GM18499 (cell line): ENCODE results near the gene PFKM.
A peak's percentile ranks its signal among the peaks of the same experiment; 100 is the strongest.
"Not testable (repeated sequence)": the region's sequence is repeated elsewhere in the genome, so short reads cannot be mapped to it uniquely, and the experiment has no call there.

ENCODE experiments used
- ATAC-seq: cut with Tn5 transposase; IDR thresholded peaks from one replicate; pipeline ENCODE4 v1.9.1; 2021; ENCODE audit warnings: moderate number of reproducible peaks; ENCODE audit not compliant: insufficient read depth, unreplicated experiment

PFKM gene

DNA sequence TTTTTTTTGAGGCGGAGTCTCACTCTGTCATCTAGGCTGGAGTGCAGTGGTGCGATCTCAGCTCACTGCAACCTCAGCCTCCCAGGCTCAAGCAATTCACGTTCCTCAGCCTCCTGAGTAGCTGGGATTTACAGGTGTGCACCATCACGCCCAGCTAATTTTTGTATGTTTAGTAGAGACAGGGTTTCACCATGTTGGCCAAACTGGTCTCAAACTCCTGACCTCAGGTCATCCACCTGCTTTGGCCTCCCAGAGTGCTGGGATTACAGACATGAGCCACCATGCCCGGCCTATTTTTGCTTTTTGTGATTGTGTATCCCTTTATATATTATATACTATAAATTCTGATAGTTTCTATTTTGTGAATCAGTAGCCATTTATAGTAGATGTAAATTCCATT is 36.6 kb downstream of the PFKM start:
- ATAC-seq, result not testable (repeated sequence)

GRCh38 chr12:48156652-48157017 is 37.5 kb downstream of the PFKM start:
- no peak for ATAC-seq

GRCh38 chr12:48157018-48157888 is 38.1 kb downstream of the PFKM start, which contains the start of gene ASB8:
Gene ASB8 (minus strand): TSS chr12:48157515. CDS start chr12:48153496, 4,019 bp downstream.
- ATAC-seq, result peak; percentile 75

GRCh38 chr12:48157889-48158370 is 38.8 kb downstream of the PFKM start:
- ATAC-seq, result peak; percentile 5

GRCh38 chr12:48160046-48160445 is 40.9 kb downstream of the PFKM start:
- no peak for ATAC-seq

DNA sequence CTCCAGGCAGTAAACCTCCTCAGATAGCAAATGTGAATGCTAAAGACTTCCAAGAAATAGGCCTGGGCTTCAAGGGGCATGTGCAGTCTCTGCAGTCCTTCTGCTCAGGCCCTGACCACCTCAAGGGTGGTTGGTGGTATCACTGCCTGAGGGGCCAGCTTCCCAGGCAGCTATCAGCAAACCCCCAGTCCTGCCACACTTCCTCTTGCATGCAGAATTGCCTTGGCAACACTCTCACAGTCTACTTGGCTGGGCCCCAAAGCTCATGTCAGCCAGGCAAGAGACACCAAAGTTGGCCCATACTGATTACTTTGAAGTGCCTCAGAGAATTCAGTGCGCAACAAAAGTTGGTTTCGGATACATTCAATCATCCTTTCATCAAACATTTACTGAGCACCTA is 41.6 kb downstream of the PFKM start:
- no peak for ATAC-seq

GRCh38 chr12:48163150-48163747 is 44.1 kb downstream of the PFKM start:
- ATAC-seq, result no peak

GRCh38 chr12:48164451-48164850 is 45.3 kb downstream of the PFKM start:
- no peak for ATAC-seq

GRCh38 chr12:48165089-48165981 is 46.2 kb downstream of the PFKM start:
- ATAC-seq, result no peak

DNA sequence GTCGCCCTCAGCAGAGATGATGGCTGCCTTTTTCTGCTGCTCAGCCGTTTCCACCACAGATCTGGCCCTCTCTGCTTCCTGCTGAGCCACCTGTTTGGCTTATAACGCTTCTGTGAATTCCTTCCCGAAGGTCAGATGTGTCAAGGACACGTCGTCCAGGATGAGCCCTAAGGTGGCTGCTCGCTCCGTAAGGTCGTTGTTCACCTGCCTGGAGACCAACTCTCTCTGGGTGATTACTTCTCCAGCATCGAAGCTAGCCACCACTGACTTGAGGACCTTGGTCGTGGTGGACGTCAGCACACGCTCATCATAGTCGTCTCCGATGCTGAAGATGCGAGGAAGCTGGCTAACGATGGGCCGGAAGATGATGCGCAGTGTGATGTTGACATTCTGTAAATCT is 49.8 kb downstream of the PFKM start:
- no peak for ATAC-seq

DNA sequence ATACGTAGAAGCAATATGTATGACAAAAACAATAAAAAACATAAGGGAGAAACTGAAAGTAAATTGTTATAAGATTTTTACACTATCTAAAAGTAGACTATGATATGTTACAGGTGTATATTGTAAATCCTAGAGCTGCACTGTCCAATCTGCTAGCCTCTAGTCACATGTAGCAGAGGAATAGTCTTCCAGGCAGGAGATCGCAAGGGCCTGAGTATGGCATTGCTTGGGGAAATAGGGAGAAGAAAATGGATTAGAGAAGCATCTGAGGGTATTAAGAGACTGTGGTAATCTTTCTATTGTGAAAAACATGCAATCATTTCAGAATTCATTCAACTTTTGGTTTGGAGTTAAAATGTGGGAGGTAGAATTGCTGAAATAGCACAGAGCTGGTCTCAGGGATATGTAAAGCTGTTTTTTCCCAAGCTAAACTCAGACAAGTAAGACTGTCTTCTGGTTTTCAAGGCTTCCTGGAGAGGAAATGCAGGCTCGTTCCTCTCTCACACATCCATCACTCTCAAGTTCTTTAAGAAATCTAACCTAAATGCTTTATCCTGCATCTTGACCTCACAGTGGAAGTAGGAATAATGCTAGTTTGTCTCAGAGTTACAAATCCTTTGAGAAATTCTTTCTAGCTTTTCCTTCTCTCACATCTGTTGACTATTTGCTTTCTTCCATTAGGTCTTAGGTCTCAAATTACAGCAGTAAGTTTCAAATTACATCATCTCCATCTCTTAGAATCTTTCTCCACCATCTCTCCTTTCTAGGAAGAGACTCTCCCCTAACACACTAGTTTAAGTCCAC is 56.7 kb downstream of the PFKM start:
- ATAC-seq, result no peak

- ATAC-seq, result no peak
These were observed 57.2 kb downstream of the PFKM start for GRCh38 chr12:48176417-48176751.

- no peak for ATAC-seq
These were observed 58.8 kb downstream of the PFKM start for GRCh38 chr12:48177982-48178381.

- ATAC-seq, result no peak
These were observed 60.3 kb downstream of the PFKM start for GRCh38 chr12:48179466-48179865.

GRCh38 chr12:48180424-48180823 is 61.3 kb downstream of the PFKM start:
- no peak for ATAC-seq

DNA sequence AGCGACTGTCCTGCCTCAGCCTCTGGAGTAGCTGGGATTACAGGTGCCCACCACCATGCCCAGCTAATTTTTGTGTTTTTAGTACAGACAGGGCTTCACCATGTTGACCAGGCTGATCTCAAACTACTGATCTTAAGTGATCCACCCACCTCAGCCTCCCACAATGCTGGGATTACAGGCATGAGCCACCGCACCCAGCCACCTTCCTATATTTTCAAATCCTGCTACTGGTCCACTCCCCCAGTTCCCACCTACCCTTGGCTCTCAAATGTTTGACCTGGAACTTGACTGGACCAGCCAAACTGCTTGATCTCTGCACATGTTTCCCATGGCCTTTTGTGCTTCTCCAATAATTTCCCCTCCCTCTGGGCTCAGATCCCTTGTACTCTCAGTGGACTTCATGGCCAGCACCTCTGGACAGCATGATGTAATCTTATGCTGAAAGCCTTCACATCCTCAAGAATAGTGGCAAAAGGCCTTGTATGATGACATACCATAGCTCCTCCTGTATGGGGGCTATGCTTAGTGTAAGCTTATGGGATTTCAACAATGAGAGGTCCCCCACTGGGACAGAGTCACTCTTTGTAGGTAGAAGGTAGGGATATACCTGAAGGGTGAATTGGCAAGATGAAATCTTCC is 61.8 kb downstream of the PFKM start:
- ATAC-seq, result no peak

DNA sequence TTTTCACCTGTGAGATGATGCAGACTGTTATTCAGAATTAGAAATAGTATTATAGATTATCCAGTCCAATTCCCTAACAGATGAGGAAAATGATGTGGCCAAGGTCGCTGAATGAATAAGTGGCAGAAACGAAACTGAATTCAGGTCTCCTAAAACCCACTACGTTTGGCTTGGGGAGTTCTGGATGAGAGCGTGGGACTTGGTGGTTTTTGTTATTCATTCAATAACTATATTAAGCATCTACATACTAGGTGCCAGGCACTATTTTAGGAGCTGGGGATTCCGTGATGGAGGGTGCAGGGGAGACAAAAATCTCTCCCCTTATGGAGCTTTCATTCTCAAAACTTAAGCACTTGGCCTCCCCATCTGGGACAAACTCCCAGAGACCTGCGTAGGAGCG is 63.5 kb downstream of the PFKM start:
- no peak for ATAC-seq

DNA sequence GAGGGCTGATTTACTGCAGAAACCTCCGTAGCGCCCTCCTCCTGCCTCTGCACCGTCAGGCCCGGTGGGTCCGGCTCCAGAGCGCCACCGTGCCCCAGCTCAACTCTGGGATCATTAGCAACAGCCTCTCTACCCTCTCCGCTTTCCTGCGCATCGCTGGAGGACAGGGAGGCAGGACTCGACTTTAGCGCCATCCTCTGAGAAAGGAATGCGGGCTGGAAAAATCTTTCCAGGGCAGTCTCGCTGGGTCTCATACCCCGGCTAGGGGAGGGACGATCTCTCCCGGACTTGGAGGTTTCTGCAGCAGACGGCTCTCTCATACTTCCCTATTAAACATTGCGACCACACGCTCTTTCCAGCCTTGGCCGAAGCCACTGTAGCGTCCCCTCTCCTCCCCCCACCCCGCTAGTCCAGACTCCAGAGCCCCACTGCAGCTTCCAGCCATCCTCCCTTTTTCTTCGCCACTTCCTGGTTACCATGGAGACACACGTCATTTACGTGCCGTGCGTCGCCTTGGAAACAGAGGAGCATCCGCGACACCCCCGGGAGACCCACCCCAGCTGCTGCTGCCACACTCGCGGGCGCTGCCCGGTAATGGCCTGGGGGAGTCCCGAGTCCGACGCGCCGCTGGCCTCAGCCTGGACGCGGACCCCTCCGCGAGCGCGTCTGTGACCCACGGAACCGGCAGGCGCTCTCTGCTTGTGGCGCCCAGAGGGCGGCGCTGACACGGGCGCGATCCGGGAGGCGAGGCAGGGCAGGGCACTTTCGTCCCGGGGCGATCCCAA is 64.1 kb downstream of the PFKM start, which contains the start of gene CCDC184:
CCDC184 (plus strand) TSS at position 554 of the 785 bp plus-strand sequence. CDS start 479 bp downstream, outside the sequence.
- ATAC-seq, result no peak
